GM04503 (cell line): ENCODE data around the gene MSRB2.
"Not testable (repeated sequence)": the region's sequence is repeated elsewhere in the genome, so short reads cannot be mapped to it uniquely, and the experiment has no call there.

Source experiments
- DNase-seq: peaks from one replicate; pipeline ENCODE4 v3.0.0-alpha.2; 2012; ENCODE audit warnings: low read depth

Gene MSRB2

GRCh38 chr10:23070092-23070912 lies 25.1 kb upstream of the MSRB2 start:
- not testable (repeated sequence) for DNase-seq

GRCh38 chr10:23070913-23071218 lies 24.5 kb upstream of the MSRB2 start:
- DNase-seq = no peak

GRCh38 chr10:23072593-23072992 lies 22.8 kb upstream of the MSRB2 start:
- not testable (repeated sequence) for DNase-seq

- no peak for DNase-seq
Observed at GRCh38 chr10:23073527-23073926, 21.9 kb upstream of the MSRB2 start.

- DNase-seq = no peak
Observed at GRCh38 chr10:23075672-23076071, 19.7 kb upstream of the MSRB2 start.

DNA sequence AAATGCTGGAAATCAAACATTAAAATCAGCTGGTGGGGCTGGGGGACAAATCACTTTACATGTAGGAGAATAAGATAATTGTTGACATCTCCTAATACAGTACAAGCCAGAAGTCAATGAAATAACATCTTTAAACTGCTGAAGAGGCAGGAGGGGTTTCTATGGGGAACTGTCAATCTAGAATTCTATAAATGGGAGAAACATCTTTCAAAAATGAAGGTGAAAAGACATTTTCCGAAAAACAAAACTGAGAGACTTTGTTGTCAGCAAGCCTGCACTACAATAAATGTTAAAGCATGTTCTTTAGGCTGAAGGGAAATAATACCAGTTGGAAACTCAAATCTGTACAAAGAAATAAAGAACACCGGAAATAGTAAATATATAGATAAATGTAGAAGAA lies 17.3 kb upstream of the MSRB2 start:
- DNase-seq = no peak

GRCh38 chr10:23079700-23080099 lies 15.7 kb upstream of the MSRB2 start:
- no peak for DNase-seq

- no peak for DNase-seq
Observed at GRCh38 chr10:23080262-23080661, 15.1 kb upstream of the MSRB2 start.

- no peak for DNase-seq
Observed at GRCh38 chr10:23081221-23081750, 14.1 kb upstream of the MSRB2 start.

DNA sequence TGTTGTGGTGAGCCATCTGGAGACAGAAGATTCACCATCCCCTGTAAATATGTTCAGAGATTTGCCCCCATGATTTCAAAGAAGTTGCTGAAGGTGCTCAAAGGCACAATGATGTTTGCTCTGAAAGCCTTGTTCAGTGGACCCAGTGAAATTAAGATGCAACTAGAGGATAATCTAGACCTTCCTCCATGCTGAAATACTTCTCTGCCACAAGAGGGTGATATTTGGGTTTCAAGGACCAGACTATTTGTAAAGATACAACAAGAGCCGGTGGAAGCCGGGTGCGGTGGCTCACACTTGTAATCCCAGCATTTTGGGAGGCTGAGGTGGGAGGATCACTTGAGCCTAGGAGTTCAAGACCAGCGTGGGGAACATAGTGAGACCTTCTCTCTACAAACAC lies 13.5 kb upstream of the MSRB2 start:
- DNase-seq = no peak

DNA sequence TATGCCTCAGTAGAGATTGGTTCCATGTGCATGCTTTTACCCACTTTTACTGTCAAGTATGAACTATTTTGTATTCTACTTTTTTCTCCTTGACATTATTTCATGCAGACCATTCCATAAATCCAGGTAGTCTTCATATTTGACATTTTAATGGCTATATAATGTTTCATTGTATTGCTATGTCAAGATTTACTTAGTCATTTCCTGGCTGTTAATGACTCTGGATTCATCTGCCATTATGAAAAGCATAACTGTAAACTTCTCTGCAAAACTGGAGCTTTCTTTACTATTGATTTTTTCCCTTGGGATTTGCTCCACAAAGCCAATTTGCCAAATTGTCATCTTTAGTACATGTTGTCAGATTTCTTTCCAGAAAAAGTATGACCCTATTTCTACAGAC lies 6.8 kb upstream of the MSRB2 start:
- DNase-seq = no peak

GRCh38 chr10:23094786-23095403 lies 484 bp upstream of the MSRB2 start:
- peak; percentile 7 for DNase-seq

- DNase-seq = peak; percentile 34
Observed at GRCh38 chr10:23095966-23096801, 805 bp downstream of the MSRB2 start.

- peak; percentile 81 for DNase-seq
Observed at GRCh38 chr10:23096802-23097549, 1.6 kb downstream of the MSRB2 start.

GRCh38 chr10:23099079-23099478 lies 3.7 kb downstream of the MSRB2 start:
- DNase-seq = no peak

- no peak for DNase-seq
Observed at GRCh38 chr10:23099816-23100215, 4.4 kb downstream of the MSRB2 start.

DNA sequence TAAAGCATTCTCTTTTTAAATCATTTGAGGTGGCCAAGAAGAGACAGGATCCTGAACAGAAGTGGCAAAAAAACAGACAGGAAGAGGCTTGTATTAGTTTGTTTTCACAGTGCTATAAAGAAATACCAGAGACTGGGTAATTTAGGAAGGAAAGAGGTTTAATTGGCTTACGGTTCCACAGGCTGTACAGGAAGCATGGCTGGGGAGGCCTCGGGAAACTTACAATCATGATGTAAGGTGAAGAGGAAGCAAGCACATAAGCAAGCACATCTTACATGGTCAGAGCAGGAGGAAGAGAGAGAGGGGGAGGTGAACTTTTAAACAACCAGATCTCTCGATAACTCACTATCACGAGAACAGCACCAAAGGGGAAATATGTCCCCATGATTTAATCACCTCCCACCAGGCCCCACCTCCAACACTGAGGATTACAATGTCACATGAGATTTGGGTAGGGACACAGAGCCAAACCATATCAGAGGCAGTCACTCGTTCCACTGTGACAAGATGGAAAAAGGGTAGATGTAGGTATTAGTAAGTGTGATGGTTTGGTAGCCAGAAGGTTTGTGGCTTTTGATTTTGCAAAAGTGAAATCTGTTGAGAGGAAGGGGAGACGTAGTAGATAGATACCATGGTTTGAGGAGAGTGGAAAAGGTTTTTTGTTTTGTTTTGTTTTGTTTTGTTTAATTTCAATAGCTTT lies 5.1 kb downstream of the MSRB2 start:
- DNase-seq = no peak

GRCh38 chr10:23106331-23107072 lies 11.1 kb downstream of the MSRB2 start:
- no peak for DNase-seq

- DNase-seq = no peak
Observed at GRCh38 chr10:23110722-23111516, 15.5 kb downstream of the MSRB2 start.
